Sigmoid colon (tissue), 7 donors: ENCODE results near the gene MAP3K21. TPM values are rescaled to one million over a fixed set of nuclear protein-coding genes. Genes with fewer than 3 reads are reported as not detected.
A peak's percentile ranks its signal among the peaks of the same experiment; 100 is the strongest.

Source experiments
- DNase-seq: peaks from one replicate; pipeline ENCODE4 v3.0.0-alpha.2; 2019
- H3K27ac ChIP-seq, 4 donors: fragments of 200-600 bp; sonication (generic); one replicate each; pipeline ENCODE4 v1.5.1; 2016 to 2019; ENCODE audit warnings: mild to moderate bottlenecking in 1 of 4
- H3K27me3 ChIP-seq, 3 donors: fragments of 200-600 bp; sonication (generic); one replicate each; pipeline ENCODE4 v1.5.1; 2019; ENCODE audit warnings: mild to moderate bottlenecking in 1 of 3
- H3K36me3 ChIP-seq, 4 donors: fragments of 200-600 bp; sonication (generic); one replicate each; pipeline ENCODE4 v1.5.1; 2016 to 2019
- H3K4me1 ChIP-seq, 4 donors: fragments of 200-600 bp; sonication (generic); one replicate each; pipeline ENCODE4 v1.5.1; 2017 to 2019
- H3K4me3 ChIP-seq, 4 donors: fragments of 200-600 bp; sonication (generic); one replicate each; pipeline ENCODE4 v1.5.1; 2017 to 2019; ENCODE audit warnings: mild to moderate bottlenecking in 2 of 4, moderate library complexity in 1 of 4
- H3K9me3 ChIP-seq, 4 donors: fragments of 200-600 bp in 3 of 4; sonication (generic) in 3 of 4; one replicate each; pipeline versions ENCODE4 v1.5.1 to v1.6.1; 2013 to 2019
- CTCF ChIP-seq, 4 experiments: fragments of 450-650 bp in 3 of 4; fragments of 200-600 bp in 1 of 4; IDR thresholded peaks; one replicate each; pipeline ENCODE4 v1.5.1; 2016 to 2019; ENCODE audit warnings: antibody characterized with exemption in 4 of 4, mild to moderate bottlenecking in 3 of 4, moderate library complexity in 2 of 4
- EP300 ChIP-seq, 4 donors: sonication (generic); formaldehyde crosslinking; IDR thresholded peaks; one replicate each; pipeline ENCODE4 v1.6.1; 2017; ENCODE audit warnings: antibody characterized with exemption in 4 of 4
- POLR2A ChIP-seq, 2 donors: fragments of 450-650 bp; IDR thresholded peaks; one replicate each; pipeline ENCODE4 v1.6.1; 2016; ENCODE audit warnings: antibody characterized with exemption in 2 of 2, mild to moderate bottlenecking in 2 of 2, moderate library complexity in 2 of 2
- POLR2AphosphoS5 ChIP-seq, 4 donors: sonication (generic); formaldehyde crosslinking; IDR thresholded peaks; one replicate each; pipeline ENCODE4 v1.6.1; 2017; ENCODE audit warnings: antibody characterized with exemption in 4 of 4
- WGBS, 2 donors: extraction: QIAGEN DNeasy Blood & Tissue Kit; methylation state at CpG; one replicate each; pipeline ENCODE4 v1.1.7; 2013; 5-methylcytosine and 5-hydroxymethylcytosine counted together
- intact Hi-C: fragments of 100-400 bp; cut with DNase I; formaldehyde crosslinking; loops from one replicate; pipeline ENCODE4 v1.15.1; 2023
- polyA plus RNA-seq, 3 donors: library from polyadenylated mRNA; stranded (reverse); fragments of 200-250 nt; gene quantifications; one replicate each; pipeline ENCODE4 v1.2.3, GENCODE V29; 2013
- total RNA-seq, 4 donors: library from RNA; depleted of rRNA; stranded (reverse); fragments of >200 nt; gene quantifications; one replicate each; pipeline ENCODE4 v1.1.0, GENCODE V29; 2016
- donor health status: healthy with polysubstance abuse.
- donor health status: Bipolar disorder and iron deficiency.
- donor health status: healthy.

Gene MAP3K21
- total and polyA plus RNA-seq, 7 donors: 0.33 to 7.9 (median 0.81) TPM

DNA sequence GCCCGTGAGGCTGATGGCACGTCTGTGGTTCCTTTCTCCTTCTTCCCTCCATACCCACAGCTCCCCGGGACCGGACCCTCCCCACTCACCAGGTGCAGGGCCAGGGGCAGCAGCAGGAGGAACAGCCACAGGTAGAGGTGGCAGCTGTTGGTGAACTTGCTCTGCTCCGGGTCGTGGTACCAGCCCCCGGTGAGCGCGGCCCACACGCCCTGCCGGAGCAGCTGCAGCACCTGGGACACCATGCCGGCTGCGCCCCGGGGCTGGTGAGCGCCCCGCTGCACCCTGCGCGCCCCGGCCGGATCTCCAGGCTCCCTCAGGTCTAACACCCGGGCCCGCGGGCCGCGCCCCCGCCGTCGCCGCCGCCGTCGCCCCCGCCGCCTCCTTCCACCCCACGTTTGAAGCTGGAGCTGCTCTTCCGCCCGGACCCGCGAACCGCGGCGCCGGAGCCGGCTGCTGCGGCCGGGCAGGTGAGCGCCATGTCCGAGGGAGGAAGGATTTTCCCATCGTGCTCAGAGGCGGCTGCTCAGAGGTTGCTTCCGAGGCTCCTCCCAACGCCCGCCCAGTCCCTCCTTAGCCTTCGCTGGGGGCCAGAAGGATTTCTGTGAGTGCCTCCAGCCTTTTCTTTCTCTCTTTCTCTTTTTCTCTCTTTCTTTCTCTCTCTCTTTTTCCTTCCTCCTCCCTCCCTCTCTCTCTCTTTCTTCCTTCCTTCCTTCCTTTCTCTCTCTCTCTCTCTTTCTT is 32.1 kb upstream of the MAP3K21 start, which contains the start of gene PCNX2:
PCNX2 (minus strand) TSS at position 489 of the 738 bp plus-strand sequence; CDS start at position 242, 247 bp downstream.
- intact Hi-C loops: no loop called here
- TF ChIP-seq POLR2A (IDR thresholded peaks at IDR 0.05): no peak
- DNase-seq: peak; percentile 75
- Histone ChIP-seq H3K27ac (peak within 1 kb of the TSS; percentile 4 to 61 (median 14)), H3K9me3 (no peaks in the 10 kb centered on the region), H3K27me3 (peaks cover 0 to 28% (median 0%) of the 10 kb centered on the region in 3 donors), H3K4me1 (peaks cover 0 to 11% (median 9%) of the 10 kb centered on the region in 4 donors), H3K4me3 (peak within 1 kb of the TSS; percentile 20 to 63 (median 46)), H3K36me3 (no peaks in the 10 kb centered on the region)
- 1% methylated on average over 54 of the region's 54 CpGs for WGBS, 2 donors

DNA sequence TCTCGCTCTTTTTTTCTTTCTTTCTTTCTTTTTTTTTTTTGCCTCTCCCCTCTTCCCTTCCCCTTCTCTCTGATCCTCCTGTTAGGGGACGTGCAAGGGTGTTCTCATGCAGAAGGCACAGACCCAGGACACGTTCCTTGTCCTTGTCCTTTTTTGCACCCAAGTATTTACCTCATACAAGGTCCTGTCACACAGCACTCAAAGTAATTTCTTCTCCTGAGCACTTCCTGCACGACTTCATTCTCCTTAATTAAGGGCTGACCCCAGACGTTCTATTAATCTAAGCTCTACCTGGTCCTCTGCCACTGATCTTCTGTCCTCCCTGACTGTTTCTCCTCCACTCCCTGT is 31.6 kb upstream of the MAP3K21 start:
- peaks cover 0 to 11% (median 9%) of the 10 kb centered on the region in 4 donors for H3K4me1 ChIP-seq
- no peak for DNase-seq
- TF ChIP-seq CTCF (IDR thresholded peaks at IDR 0.05): no peak
- TF ChIP-seq POLR2A (IDR thresholded peaks at IDR 0.05): no peak
- no peak overlapping the region for H3K27ac ChIP-seq
- WGBS, 2 donors: 3 to 4% methylated on average over 5 of the region's 5 CpGs
- H3K4me3 ChIP-seq: peak overlapping the region in 3 of 4 donors; percentile 41 to 63 (median 51)
- no peaks in the 10 kb centered on the region for H3K9me3 ChIP-seq
- H3K27me3 ChIP-seq: peaks cover 0 to 28% (median 0%) of the 10 kb centered on the region in 3 donors
- H3K36me3 ChIP-seq: no peaks in the 10 kb centered on the region
- intact Hi-C loops: no loop called here

DNA sequence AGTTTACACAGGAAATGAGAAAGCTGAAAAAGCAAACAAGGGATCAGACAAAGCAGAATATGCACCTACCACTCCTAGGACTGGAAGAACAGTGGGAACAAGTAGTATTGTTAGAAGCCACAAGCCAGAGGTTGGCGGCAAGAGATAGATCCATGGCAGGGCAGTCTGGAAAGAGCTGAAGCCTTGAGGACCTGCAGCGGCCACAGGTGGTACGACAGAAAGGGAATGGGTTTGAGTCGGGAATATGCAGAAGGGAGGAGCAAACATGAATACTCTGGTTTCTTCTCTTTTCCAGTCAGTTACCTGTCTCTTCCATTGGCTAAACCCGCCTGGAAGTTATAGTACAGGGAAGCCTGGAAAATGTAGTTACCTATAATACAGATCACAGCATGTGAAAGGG is 28.1 kb upstream of the MAP3K21 start:
- no peak for TF ChIP-seq CTCF (IDR thresholded peaks at IDR 0.05)
- TF ChIP-seq POLR2A (IDR thresholded peaks at IDR 0.05): no peak
- TF ChIP-seq POLR2AphosphoS5 (IDR thresholded peaks at IDR 0.05): no peak
- TF ChIP-seq EP300 (IDR thresholded peaks at IDR 0.05): no peak

DNA sequence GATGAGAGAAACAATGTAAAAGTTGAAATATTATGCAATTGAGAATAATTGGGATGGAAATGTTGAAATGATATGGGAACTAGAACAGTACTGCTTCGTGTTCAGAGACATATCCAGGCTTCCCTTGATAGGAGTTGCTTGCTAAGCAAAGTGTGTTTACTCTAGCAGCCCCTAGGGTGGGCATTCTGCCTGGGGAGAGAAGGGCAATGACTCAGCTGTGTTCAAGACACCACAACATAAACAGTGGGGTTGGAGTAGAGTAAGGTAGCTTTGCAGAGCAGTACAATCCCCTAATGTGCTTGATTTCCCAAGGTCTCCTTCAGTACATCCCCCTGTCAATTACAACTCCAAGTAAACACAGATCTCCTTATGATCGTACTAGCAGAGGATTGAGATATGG is 27.2 kb upstream of the MAP3K21 start:
- TF ChIP-seq POLR2AphosphoS5 (IDR thresholded peaks at IDR 0.05): no peak
- no peak for TF ChIP-seq EP300 (IDR thresholded peaks at IDR 0.05)
- no peak for TF ChIP-seq POLR2A (IDR thresholded peaks at IDR 0.05)
- no peak for TF ChIP-seq CTCF (IDR thresholded peaks at IDR 0.05)
- no peak for DNase-seq
- Histone ChIP-seq H3K27me3 (peaks cover 0 to 23% (median 0%) of the 10 kb centered on the region in 3 donors), H3K9me3 (no peaks in the 10 kb centered on the region), H3K4me3 (no peak overlapping the region), H3K4me1 (peaks cover 0 to 7% (median 4%) of the 10 kb centered on the region in 4 donors), H3K36me3 (no peaks in the 10 kb centered on the region), H3K27ac (no peak overlapping the region)
- WGBS, 2 donors: 82 to 84% methylated on average over 2 of the region's 2 CpGs
- intact Hi-C loops: loop anchor here (10.0 kb wide), 1 partner anchor 494 kb away; no protein-coding TSS in a partner anchor

More for the DNA sequence above, 28.1 kb upstream of the MAP3K21 start:
- Histone ChIP-seq H3K4me1 (peaks cover 0 to 11% (median 9%) of the 10 kb centered on the region in 4 donors), H3K27ac (no peak overlapping the region), H3K36me3 (no peaks in the 10 kb centered on the region), H3K27me3 (peaks cover 0 to 28% (median 0%) of the 10 kb centered on the region in 3 donors), H3K4me3 (no peak overlapping the region), H3K9me3 (no peaks in the 10 kb centered on the region)
- 88 to 92% methylated on average over 5 of the region's 5 CpGs for WGBS, 2 donors
- intact Hi-C loops: no loop called here
- no peak for DNase-seq

- intact Hi-C loops: loop anchor here (10.0 kb wide), 1 partner anchor 490 kb away; no protein-coding TSS in a partner anchor
- WGBS, 2 donors: 0 to 2% methylated on average over 1 of the region's 1 CpG
- TF ChIP-seq EP300 (IDR thresholded peaks at IDR 0.05) (no peak), POLR2AphosphoS5 (IDR thresholded peaks at IDR 0.05) (no peak), CTCF (IDR thresholded peaks at IDR 0.05) (peak in 3 of 4 experiments; percentile 38 to 61 (median 49))
- H3K4me3 ChIP-seq: no peak overlapping the region
- no peak for DNase-seq
- H3K27me3 ChIP-seq: no peaks in the 10 kb centered on the region
- no peaks in the 10 kb centered on the region for H3K9me3 ChIP-seq
- no peaks in the 10 kb centered on the region for H3K4me1 ChIP-seq
- H3K27ac ChIP-seq: no peak overlapping the region
- H3K36me3 ChIP-seq: no peaks in the 10 kb centered on the region
Observed at GRCh38 chr1:233304489-233305102, 22.9 kb upstream of the MAP3K21 start.
